BJ (cell line): ENCODE measurements around the gene CYP11A1. TPM values are rescaled to one million over a fixed set of nuclear protein-coding genes. Genes with fewer than 3 reads are reported as not detected.

Experiments used
- CTCF ChIA-PET: fragments of 350-600 bp; formaldehyde crosslinking; extraction: SDS; loops from one replicate; lab custom pipeline; 2021; ENCODE audit warnings: antibody characterized with exemption, inconsistent platforms; lab: Yijun Ruan, JAX
- POLR2A ChIA-PET: fragments of 300-600 bp; sonication (Branson Sonifier 250); formaldehyde crosslinking; extraction: SDS; loops from one replicate; lab custom pipeline; 2021; ENCODE audit warnings: antibody characterized with exemption; lab: Charles Lee
- DNase-seq: peaks from one replicate; pipeline ENCODE4 v3.0.0-alpha.2; 2011; ENCODE audit warnings: low read depth
- H3K27me3 ChIP-seq: 2 replicates; pipeline ENCODE4 v1.6.0; 2011; ENCODE audit warnings: low read length; ENCODE audit not compliant: control insufficient read depth, insufficient read depth
- H3K36me3 ChIP-seq: 2 replicates; pipeline ENCODE4 v1.5.1; 2011; ENCODE audit warnings: low read length; ENCODE audit not compliant: control insufficient read depth, insufficient read depth
- H3K4me3 ChIP-seq: 2 replicates; pipeline ENCODE4 v1.5.1; 2011; ENCODE audit warnings: low read depth, mild to moderate bottlenecking, control low read depth, low read length
- CTCF ChIP-seq: IDR thresholded peaks from 2 replicates; pipeline ENCODE4 v1.5.1; 2011; ENCODE audit warnings: low read depth, mild to moderate bottlenecking, control low read depth, inconsistent platforms, low read length, moderate library complexity; ENCODE audit not compliant: insufficient read depth
- polyA plus RNA-seq: library from polyadenylated mRNA; depleted of rRNA; stranded (reverse); fragments of >200 nt; gene quantifications from 2 replicates; pipeline ENCODE4 v1.2.3, GENCODE V29; 2011

Gene CYP11A1
- polyA plus RNA-seq, 1 experiment, result 0.70 TPM

- ChIA-PET CTCF (interaction anchor here (0.6 to 9.2 kb wide), 10 partner anchors 11 to 259 kb away, joined by 3 to 278 read pairs (median 5); no protein-coding TSS in a partner anchor), POLR2A (no interaction called here)
- no peaks in the 10 kb centered on the region for H3K36me3 ChIP-seq
- H3K4me3 ChIP-seq, result no peak overlapping the region
- H3K27me3 ChIP-seq, result peaks cover 11% of the 10 kb centered on the region
- no peak for TF ChIP-seq CTCF
- no peak for DNase-seq
These were observed 54.9 kb downstream of the CYP11A1 start for GRCh38 chr15:74312445-74313007.

GRCh38 chr15:74311734-74312444 lies 55.6 kb downstream of the CYP11A1 start:
- ChIA-PET POLR2A (no interaction called here), CTCF (interaction anchor here (0.6 to 9.2 kb wide), 14 partner anchors 11 to 342 kb away, joined by 3 to 278 read pairs (median 4); no protein-coding TSS in a partner anchor)
- DNase-seq, result no peak
- Histone ChIP-seq H3K4me3 (no peak overlapping the region), H3K36me3 (no peaks in the 10 kb centered on the region), H3K27me3 (peaks cover 16% of the 10 kb centered on the region)
- peak; percentile 80 for TF ChIP-seq CTCF

- peak; percentile 91 for TF ChIP-seq CTCF
- no peak for DNase-seq
These were observed 59.3 kb downstream of the CYP11A1 start for GRCh38 chr15:74307827-74308811.

GRCh38 chr15:74306781-74307217 lies 60.6 kb downstream of the CYP11A1 start:
- no peak for DNase-seq
- CTCF ChIA-PET, result interaction anchor here (0.8 to 9.2 kb wide), 19 partner anchors 16 to 335 kb away, joined by 3 to 278 read pairs (median 9); partner anchors contain the start of genes ISLR2 and STRA6

More at GRCh38 chr15:74307827-74308811, 59.3 kb downstream of the CYP11A1 start:
- no peak overlapping the region for H3K4me3 ChIP-seq
- no peaks in the 10 kb centered on the region for H3K36me3 ChIP-seq
- ChIA-PET POLR2A (interaction anchor here (0.6 to 0.7 kb wide), 2 partner anchors 29 to 180 kb away, joined by 3 to 4 read pairs; no protein-coding TSS in a partner anchor), CTCF (interaction anchor here (0.6 to 9.2 kb wide), 41 partner anchors 9 to 966 kb away, joined by 3 to 278 read pairs (median 4); partner anchors contain the start of genes ISLR2 and STRA6)
- peaks cover 22% of the 10 kb centered on the region for H3K27me3 ChIP-seq

More at GRCh38 chr15:74306781-74307217, 60.6 kb downstream of the CYP11A1 start:
- Histone ChIP-seq H3K4me3 (no peak overlapping the region), H3K36me3 (no peaks in the 10 kb centered on the region), H3K27me3 (peaks cover 21% of the 10 kb centered on the region)
- POLR2A ChIA-PET, result no interaction called here
- TF ChIP-seq CTCF, result no peak
